NCI-H82 treated with DMSO at 0.1 percent for 48 hours (cell line): ENCODE measurements around the gene GPX4.
"Not testable (repeated sequence)": the region's sequence is repeated elsewhere in the genome, so short reads cannot be mapped to it uniquely, and the experiment has no call there.

Source experiments
- DNase-seq: peaks from one replicate; lab custom pipeline; 2025; ENCODE audit not compliant: unreplicated experiment; lab: John Stamatoyannopoulos, UW

GPX4 gene

GRCh38 chr19:1113986-1114483, 10.2 kb downstream of the GPX4 start:
- no peak for DNase-seq

GRCh38 chr19:1114728-1115127, 10.9 kb downstream of the GPX4 start:
- DNase-seq: not testable (repeated sequence)

GRCh38 chr19:1115646-1116420, 12.0 kb downstream of the GPX4 start:
- DNase-seq: no peak

GRCh38 chr19:1116726-1117581, 13.2 kb downstream of the GPX4 start:
- no peak for DNase-seq

GRCh38 chr19:1117654-1118053, 13.9 kb downstream of the GPX4 start:
- DNase-seq: no peak

GRCh38 chr19:1118999-1119398, 15.2 kb downstream of the GPX4 start:
- no peak for DNase-seq

GRCh38 chr19:1119475-1120217, 15.9 kb downstream of the GPX4 start:
- DNase-seq: no peak

- no peak for DNase-seq
Observed at GRCh38 chr19:1121395-1121794, 17.6 kb downstream of the GPX4 start.

GRCh38 chr19:1122021-1122971, 18.5 kb downstream of the GPX4 start:
- DNase-seq: no peak

- DNase-seq: no peak
Observed at GRCh38 chr19:1122972-1123363, 19.2 kb downstream of the GPX4 start.

- no peak for DNase-seq
Observed at GRCh38 chr19:1123381-1123780, 19.6 kb downstream of the GPX4 start.

- DNase-seq: no peak
Observed at GRCh38 chr19:1123885-1124677, 20.3 kb downstream of the GPX4 start.

GRCh38 chr19:1125601-1126467, 22.0 kb downstream of the GPX4 start:
- DNase-seq: no peak

- DNase-seq: no peak
Observed at GRCh38 chr19:1126984-1127760, 23.4 kb downstream of the GPX4 start.

- no peak for DNase-seq
Observed at GRCh38 chr19:1128106-1128505, 24.3 kb downstream of the GPX4 start.

GRCh38 chr19:1129084-1129483, 25.3 kb downstream of the GPX4 start:
- DNase-seq: not testable (repeated sequence)

- no peak for DNase-seq
Observed at GRCh38 chr19:1129535-1129934, 25.7 kb downstream of the GPX4 start.
